ENCODE data around the gene TMEM107.

DNA sequence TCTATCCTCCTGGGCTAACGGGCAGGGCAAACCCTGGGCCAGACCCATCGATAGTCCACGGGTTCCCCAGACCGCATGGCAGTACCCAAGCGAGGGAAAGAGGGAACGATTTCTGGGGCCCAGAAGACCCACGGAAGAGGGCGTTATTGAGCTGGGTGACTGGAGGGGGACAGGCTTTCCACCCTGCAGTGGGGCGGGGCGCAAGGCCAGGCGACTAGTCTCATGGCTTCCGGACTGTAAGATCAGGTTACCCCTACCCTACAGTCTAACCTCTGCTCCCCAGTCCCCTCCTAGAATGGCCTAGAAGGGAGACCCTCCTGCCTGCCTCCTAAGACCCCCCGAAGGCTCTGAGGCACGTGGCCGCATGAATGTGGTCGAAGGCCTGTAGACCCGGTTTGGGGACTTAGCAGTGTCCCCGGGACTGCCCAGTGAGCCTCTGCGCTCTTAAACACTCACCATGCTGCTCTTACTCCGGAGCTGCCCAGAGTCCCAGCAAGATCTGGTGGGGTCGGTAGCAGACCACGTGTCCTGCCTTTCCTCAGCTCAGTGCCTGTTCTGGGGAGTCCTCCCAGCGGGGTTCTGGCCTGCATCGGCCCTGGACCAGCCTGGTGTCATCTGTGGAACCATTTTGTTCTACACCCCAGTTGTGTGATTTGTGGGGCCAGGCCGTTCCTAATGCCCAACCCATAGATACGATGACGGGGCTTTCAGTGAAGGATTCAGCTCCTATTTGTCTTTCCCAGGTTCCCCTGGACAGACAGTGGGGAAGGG, 47.4 kb upstream of the TMEM107 start:
- no peak for TF ChIP-seq BCL11A (tag by site-specific recombination; IDR thresholded peaks at IDR 0.05; ENCODE audit: low read depth)
- no peak for TF ChIP-seq ZNF174 (tag by site-specific recombination; IDR thresholded peaks at IDR 0.05)
- no peak; the same call in 1 of the 2 replicates for TF ChIP-seq ZIC2 (tag by site-specific recombination; IDR thresholded peaks at IDR 0.05)
- no peak for TF ChIP-seq ZNF549 (tag by site-specific recombination; IDR thresholded peaks at IDR 0.05)
- no peak for TF ChIP-seq ZSCAN23 (tag by site-specific recombination; IDR thresholded peaks at IDR 0.05)
- peak; percentile 82 for TF ChIP-seq CTCF (tag by site-specific recombination; IDR thresholded peaks at IDR 0.05)
- TF ChIP-seq SP7 (tag by site-specific recombination; IDR thresholded peaks at IDR 0.05), result no peak
- TF ChIP-seq, protein P1, sequence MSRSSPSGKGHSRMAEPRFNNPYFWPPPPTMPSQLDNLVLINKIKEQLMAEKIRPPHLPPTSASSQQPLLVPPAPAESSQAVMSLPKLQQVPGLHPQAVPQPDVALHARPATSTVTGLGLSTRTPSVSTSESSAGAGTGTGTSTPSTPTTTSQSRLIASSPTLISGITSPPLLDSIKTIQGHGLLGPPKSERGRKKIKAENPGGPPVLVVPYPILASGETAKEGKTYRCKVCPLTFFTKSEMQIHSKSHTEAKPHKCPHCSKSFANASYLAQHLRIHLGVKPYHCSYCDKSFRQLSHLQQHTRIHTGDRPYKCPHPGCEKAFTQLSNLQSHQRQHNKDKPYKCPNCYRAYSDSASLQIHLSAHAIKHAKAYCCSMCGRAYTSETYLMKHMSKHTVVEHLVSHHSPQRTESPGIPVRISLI (tag by site-specific recombination; IDR thresholded peaks at IDR 0.05), result no peak
